Measurements from ENCODE around the gene ZNF322.
A peak's percentile ranks its signal among the peaks of the same experiment; 100 is the strongest.

ZNF322 gene

GRCh38 chr6:26596579-26597388 is 62.8 kb downstream of the ZNF322 start, which contains the start of gene ABT1:
Gene ABT1, plus strand, starts transcription at chr6:26596953. Its CDS starts 30 bp downstream, at chr6:26596983.
- CTCF ChIA-PET, result interaction anchor here (3.0 kb wide), 1 partner anchor 23 kb away, joined by 39 read pairs; no protein-coding TSS in a partner anchor

GRCh38 chr6:26595669-26596269 is 63.8 kb downstream of the ZNF322 start:
- peak overlapping the region; percentile 84 for H3K27ac ChIP-seq
- peak; percentile 68 for DNase-seq (ENCODE audit: low spot score)
- ChIA-PET POLR2A (ENCODE audit: low non-redundant PET) (no interaction called here), CTCF (interaction anchor here (0.5 to 3.0 kb wide), 22 partner anchors 9 to 1740 kb away, joined by 3 to 39 read pairs (median 4); partner anchors contain the start of gene ZSCAN31)
- peak; percentile 91 for TF ChIP-seq CTCF (conservative IDR thresholded peaks at IDR 0.05; ENCODE audit: low read depth)

More at GRCh38 chr6:26596579-26597388, 62.8 kb downstream of the ZNF322 start, which contains the start of gene ABT1:
- no peak for TF ChIP-seq CTCF (conservative IDR thresholded peaks at IDR 0.05; ENCODE audit: low read depth)
- H3K27ac ChIP-seq, result peak within 1 kb of the TSS; percentile 84
- POLR2A ChIA-PET (ENCODE audit: low non-redundant PET), result no interaction called here
- DNase-seq (ENCODE audit: low spot score), result peak; percentile 99

- POLR2A ChIA-PET (ENCODE audit: low non-redundant PET), result no interaction called here
- H3K27ac ChIP-seq, result peak overlapping the region; percentile 84
These were observed 64.6 kb downstream of the ZNF322 start for GRCh38 chr6:26594730-26595632.

GRCh38 chr6:26594131-26594498 is 65.4 kb downstream of the ZNF322 start:
- H3K27ac ChIP-seq, result no peak overlapping the region
- no peak for TF ChIP-seq CTCF (conservative IDR thresholded peaks at IDR 0.05; ENCODE audit: low read depth)
- CTCF ChIA-PET, result interaction anchor here (3.0 kb wide), 1 partner anchor 21 kb away, joined by 39 read pairs; no protein-coding TSS in a partner anchor
- POLR2A ChIA-PET (ENCODE audit: low non-redundant PET), result no interaction called here
- no peak for DNase-seq (ENCODE audit: low spot score)

More at GRCh38 chr6:26594730-26595632, 64.6 kb downstream of the ZNF322 start:
- peak; percentile 20 for DNase-seq (ENCODE audit: low spot score)
- no peak for TF ChIP-seq CTCF (conservative IDR thresholded peaks at IDR 0.05; ENCODE audit: low read depth)
- CTCF ChIA-PET, result interaction anchor here (0.6 to 3.0 kb wide), 17 partner anchors 9 to 1741 kb away, joined by 3 to 39 read pairs (median 4); partner anchors contain the start of gene ZSCAN31

GRCh38 chr6:26593278-26594130 is 66.0 kb downstream of the ZNF322 start:
- TF ChIP-seq CTCF (conservative IDR thresholded peaks at IDR 0.05; ENCODE audit: low read depth), result no peak
- ChIA-PET POLR2A (ENCODE audit: low non-redundant PET) (no interaction called here), CTCF (interaction anchor here (0.6 to 3.0 kb wide), 2 partner anchors 20 to 140 kb away, joined by 4 to 39 read pairs; no protein-coding TSS in a partner anchor)
- no peak overlapping the region for H3K27ac ChIP-seq
- no peak for DNase-seq (ENCODE audit: low spot score)
